ENCODE measurements around the gene NFATC4.
"Not testable (repeated sequence)": the region's sequence is repeated elsewhere in the genome, so short reads cannot be mapped to it uniquely, and the experiment has no call there.

NFATC4 gene

GRCh38 chr14:24367514-24368211 lies at the start of gene NFATC4:
Gene NFATC4, plus strand, starts transcription at chr14:24368184. Its CDS starts 157 bp downstream, at chr14:24368341.
- no peak for DNase-seq

- no peak for DNase-seq
Observed at GRCh38 chr14:24321212-24321975, 46.6 kb upstream of the NFATC4 start.

DNA sequence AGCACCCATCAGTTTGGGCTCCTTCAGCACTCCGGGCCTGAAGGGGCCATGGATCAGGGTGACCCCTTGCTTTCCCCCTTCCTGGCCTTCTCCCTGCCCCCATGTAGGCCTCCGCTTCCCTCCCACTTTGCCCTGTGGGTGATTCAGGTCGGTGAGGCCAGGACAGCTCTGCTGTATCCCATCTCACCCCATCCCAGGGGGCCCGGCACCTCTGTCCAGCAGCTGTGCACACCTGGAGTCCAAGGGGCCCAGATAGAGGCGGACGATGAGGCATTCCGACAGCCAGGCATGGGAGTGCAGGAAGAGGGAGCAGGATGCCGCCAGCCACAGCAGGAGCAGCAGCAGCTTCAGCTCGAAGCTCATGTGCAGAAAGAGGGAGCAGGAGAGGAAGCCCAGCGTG lies 45.3 kb upstream of the NFATC4 start:
- DNase-seq: no peak

DNA sequence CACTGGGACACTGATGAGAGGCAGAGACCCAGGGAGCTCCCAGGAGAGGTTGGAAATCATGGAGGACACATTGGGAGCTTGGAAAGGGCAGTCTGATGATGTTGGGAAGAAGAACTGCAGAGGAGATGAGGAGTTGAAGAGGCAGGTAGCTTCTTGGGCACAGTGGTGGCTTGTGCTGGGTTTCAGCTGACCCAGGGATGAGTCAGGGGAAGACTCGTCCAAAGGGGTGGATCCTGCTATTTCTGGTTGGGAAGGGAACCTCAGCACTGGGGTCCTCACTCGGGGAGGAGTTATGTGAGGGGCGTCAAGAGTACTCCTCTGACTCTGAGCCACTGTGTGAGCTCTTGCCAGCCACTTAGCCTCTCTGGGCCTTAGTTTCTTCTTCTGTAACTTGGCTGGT lies 44.6 kb upstream of the NFATC4 start:
- no peak for DNase-seq

DNA sequence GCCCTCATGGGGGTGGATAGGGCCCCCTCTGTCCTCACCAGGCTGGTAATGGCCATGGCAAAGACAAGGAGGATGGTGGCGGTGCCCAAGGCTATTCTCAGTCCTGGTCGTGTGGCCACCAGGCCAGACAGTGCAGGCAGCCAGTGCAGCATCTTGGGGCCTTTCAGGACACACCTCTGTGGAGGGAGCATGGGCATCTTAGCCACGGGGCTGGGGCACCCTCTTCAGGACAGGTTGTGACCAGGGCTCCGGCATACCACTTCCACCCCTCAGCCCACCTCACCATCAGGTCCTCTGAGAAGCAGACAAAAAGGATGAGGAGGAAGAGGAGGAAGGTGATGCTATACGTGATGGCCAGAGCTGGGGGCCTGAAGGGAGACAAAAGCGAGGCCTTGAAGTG lies 44.0 kb upstream of the NFATC4 start:
- DNase-seq: no peak

GRCh38 chr14:24325041-24325530 lies 42.9 kb upstream of the NFATC4 start:
- no peak for DNase-seq

DNA sequence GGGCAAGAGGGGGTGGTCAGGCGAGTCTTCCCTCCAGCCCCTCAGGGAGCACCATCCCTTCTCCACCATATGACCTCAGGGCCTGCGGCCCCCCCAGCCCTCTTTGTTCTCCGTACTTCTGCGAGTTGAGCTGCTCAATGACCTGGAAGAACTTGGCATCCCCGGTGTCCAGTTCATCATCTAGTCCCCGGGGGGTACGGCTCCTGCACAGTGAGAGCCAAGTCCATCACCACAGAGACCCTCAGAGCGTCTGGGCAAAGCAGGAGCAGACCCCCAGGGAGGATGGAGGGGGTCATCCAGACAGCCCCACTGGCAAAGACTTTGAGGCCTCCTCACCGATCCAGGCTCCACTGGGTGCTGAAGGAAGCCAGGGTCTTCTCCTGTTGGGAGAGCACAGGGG lies 42.0 kb upstream of the NFATC4 start:
- DNase-seq: no peak

- DNase-seq: no peak
Observed at GRCh38 chr14:24327303-24327702, 40.7 kb upstream of the NFATC4 start.

GRCh38 chr14:24327914-24328313 lies 40.1 kb upstream of the NFATC4 start:
- not testable (repeated sequence) for DNase-seq

- no peak for DNase-seq
Observed at GRCh38 chr14:24329073-24329663, 38.8 kb upstream of the NFATC4 start.

DNA sequence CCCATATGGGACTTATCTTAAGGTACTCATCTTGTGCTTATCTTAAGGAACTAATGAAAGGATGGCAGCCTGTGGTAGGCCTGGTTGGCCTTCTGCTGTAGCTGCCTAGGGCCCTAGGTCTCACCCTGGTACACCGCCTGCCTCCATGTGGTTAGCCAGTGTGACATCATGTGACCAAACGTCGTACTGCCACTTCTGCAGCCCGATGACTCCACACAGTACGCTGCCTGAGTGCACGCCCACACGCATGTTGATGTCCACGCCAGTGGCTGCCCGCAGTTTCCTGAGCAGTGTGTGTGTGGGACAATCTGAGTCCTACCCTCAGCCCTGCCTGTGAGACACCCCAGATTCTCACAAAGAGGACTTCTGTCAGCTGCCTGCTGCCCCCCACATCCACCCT lies 38.2 kb upstream of the NFATC4 start:
- DNase-seq: no peak

- no peak for DNase-seq
Observed at GRCh38 chr14:24330973-24331674, 36.9 kb upstream of the NFATC4 start.

DNA sequence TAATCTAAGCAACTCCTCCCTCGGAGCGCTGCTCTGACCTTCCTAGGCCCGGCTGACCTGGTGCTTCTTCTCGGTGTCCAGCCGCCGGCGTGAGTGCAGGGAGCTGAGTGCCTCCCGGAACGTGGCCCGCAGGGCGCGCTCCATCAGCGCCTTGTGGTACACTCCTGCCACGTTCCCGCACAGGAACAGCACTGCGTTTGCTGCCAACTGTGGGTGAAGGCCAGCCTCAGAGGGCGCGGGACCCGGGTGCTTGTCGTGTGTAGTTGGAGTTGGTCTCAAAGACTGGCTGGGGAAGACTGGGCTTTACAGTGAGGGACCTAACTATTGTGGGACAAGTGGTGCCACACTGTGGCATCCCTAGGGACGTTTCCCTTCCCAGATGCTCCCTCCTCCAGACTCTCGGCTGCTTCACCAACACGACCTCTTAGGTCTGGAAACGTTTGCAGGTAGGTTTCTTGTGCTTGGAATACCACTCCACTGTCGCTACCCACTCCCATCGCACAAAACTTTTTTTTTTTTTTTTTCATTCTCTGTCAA lies 36.2 kb upstream of the NFATC4 start:
- no peak for DNase-seq

DNA sequence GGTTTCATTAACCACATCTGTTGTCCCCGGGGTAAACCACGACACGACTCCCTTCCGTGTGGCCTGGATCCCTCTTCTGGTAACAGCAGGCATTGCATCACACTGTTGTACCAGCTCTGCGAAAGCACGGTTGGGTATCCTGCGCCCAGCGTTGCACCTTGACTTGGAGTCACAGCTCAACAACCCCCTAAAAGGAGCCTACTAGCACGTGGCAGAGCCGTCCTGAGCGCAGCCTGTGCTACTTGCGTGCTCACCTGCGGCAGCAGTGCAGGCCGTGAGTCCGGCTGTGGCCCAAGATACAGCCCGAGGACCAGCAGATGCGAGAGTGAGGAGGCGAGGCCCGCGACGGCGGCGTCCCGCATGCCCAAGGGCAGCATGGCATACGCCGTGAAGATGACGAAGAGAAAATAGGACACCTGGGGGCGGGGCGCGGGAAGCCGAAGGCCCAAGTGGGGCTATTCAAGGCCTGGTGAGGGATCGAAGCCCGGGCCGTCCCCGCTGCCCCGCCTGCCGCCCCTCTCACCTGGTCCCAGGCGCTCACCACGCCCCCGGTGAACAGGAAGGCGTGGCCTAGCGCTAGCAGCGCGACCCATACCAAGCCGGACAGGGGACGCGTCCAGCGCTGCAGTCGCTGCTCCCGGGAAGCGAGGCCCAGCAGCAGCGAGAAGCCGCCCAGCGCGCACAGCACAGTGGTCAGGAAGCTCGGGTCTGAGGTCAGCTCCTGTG lies 35.6 kb upstream of the NFATC4 start:
- peak in 1 of 2 experiments; percentile 60 for DNase-seq

DNA sequence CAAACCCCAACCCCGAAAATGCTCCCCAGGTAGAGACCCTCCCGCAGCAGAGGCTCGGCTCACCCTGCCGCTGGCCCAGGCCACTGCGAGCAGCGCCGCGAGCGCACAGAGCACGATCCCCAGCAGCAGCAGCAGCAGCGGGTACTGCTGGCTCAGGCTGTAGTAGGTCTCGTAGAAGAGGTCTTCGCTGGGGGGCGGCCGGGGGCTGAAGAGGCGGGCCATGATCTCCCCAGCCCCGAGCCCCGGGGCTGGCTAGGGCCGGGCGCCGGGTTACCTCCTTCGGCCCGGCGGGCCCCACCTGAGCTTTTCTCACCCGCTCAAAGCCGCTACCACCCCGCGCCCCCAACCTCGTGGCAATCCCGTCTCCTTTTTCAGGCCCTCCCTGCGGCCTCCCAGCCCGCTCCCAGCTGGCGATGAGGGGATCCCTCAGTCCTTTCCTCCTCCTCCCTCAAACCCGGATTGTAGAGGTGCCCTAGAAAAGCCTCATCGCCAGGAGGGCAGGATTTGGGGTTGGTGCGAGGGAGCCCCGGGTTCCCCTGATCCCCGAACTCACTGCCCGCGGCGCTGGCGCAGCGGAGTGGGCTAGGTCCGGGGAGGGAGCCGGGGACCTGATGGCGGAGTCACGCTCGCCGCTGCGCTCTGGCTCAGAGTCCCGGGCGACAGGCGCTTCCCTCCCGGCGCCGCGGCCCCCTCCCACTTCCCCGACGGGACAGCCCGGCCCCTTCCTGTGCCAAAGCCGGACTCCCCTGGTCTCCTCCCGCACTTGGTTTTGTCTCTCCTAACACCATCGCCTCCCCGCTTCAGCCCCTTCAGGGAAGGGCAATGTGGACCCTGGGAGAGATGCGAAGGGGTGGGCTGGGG lies 33.3 kb upstream of the NFATC4 start, which contains the start of gene ADCY4:
Gene ADCY4 (minus strand): TSS at position 641 of the 861 bp plus-strand sequence. CDS start 419 bp downstream, at position 222.
- no peak for DNase-seq

- DNase-seq: no peak
Observed at GRCh38 chr14:24335461-24336171, 32.4 kb upstream of the NFATC4 start.

GRCh38 chr14:24337144-24337823 lies 30.7 kb upstream of the NFATC4 start:
- DNase-seq: no peak

GRCh38 chr14:24337824-24338175 lies 30.2 kb upstream of the NFATC4 start:
- DNase-seq: no peak

DNA sequence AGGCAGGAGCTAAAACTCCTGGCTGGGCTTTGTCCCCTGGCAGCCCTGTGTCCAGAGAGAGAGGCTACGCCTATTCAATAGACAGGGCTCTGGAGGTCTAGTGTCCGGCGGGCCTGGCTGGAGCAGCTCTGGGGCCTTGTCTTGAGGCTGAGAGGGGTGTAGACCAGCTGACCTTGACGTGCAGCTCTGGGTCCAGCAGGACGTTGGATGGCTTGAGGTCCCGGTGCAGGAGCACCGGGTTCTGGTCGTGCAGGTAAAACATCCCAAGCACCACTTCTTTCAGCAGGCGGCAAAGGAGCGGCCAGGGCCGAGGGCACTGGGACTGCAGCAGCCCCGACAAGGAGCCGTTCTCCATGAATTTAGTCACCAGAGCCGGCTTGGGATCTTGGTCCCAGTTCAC lies 29.1 kb upstream of the NFATC4 start:
- DNase-seq: no peak

Measured in NCI-H446 (cell line).